HG02970 (cell line): Measurements from ENCODE around the gene SEC22C.

Source experiments
- ATAC-seq: cut with Tn5 transposase; IDR thresholded peaks from one replicate; pipeline ENCODE4 v1.9.1; 2021; ENCODE audit warnings: mild to moderate bottlenecking, moderate library complexity, moderate number of reproducible peaks; ENCODE audit not compliant: unreplicated experiment, low FRiP score

Gene SEC22C

GRCh38 chr3:42539871-42540714 lies 41.7 kb downstream of the SEC22C start:
- ATAC-seq = no peak

DNA sequence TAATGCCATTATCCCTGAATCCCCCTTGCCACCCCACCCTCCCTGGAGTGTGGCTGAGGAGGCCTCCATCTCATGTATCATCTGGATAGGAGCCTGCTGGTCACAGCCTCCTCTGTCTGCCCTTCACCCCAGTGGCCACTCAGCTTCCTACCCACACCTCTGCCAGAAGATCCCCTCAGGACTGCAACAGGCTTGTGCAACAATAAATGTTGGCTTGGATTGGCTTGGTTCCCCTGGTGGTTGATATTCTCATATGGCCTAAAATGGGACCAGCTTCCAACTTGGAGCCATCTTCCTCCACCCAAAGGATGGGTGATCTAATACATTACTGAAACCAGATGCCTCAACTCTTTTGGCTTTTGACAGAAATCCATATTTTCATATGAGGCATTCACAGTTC lies 44.4 kb downstream of the SEC22C start:
- ATAC-seq = no peak

DNA sequence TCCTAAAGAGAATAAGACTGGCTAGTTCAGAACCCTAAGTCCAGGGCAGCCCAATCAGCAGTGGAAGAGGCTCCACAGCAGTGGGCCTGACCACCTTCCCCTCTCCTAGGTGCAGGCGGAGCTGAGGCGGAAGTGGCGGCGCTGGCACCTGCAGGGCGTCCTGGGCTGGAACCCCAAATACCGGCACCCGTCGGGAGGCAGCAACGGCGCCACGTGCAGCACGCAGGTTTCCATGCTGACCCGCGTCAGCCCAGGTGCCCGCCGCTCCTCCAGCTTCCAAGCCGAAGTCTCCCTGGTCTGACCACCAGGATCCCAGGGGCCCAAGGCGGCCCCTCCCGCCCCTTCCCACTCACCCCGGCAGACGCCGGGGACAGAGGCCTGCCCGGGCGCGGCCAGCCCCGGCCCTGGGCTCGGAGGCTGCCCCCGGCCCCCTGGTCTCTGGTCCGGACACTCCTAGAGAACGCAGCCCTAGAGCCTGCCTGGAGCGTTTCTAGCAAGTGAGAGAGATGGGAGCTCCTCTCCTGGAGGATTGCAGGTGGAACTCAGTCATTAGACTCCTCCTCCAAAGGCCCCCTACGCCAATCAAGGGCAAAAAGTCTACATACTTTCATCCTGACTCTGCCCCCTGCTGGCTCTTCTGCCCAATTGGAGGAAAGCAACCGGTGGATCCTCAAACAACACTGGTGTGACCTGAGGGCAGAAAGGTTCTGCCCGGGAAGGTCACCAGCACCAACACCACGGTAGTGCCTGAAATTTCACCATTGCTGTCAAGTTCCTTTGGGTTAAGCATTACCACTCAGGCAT lies 45.6 kb downstream of the SEC22C start:
- ATAC-seq = no peak

GRCh38 chr3:42533161-42533897 lies 48.4 kb downstream of the SEC22C start:
- ATAC-seq = no peak

- ATAC-seq = no peak
Observed at GRCh38 chr3:42532229-42532628, 49.5 kb downstream of the SEC22C start.

GRCh38 chr3:42531470-42531869 lies 50.3 kb downstream of the SEC22C start:
- ATAC-seq = no peak

- ATAC-seq = no peak
Observed at GRCh38 chr3:42530073-42530472, 51.7 kb downstream of the SEC22C start.

GRCh38 chr3:42529468-42529867 lies 52.3 kb downstream of the SEC22C start:
- ATAC-seq = no peak

- no peak for ATAC-seq
Observed at GRCh38 chr3:42527368-42527917, 54.3 kb downstream of the SEC22C start.

DNA sequence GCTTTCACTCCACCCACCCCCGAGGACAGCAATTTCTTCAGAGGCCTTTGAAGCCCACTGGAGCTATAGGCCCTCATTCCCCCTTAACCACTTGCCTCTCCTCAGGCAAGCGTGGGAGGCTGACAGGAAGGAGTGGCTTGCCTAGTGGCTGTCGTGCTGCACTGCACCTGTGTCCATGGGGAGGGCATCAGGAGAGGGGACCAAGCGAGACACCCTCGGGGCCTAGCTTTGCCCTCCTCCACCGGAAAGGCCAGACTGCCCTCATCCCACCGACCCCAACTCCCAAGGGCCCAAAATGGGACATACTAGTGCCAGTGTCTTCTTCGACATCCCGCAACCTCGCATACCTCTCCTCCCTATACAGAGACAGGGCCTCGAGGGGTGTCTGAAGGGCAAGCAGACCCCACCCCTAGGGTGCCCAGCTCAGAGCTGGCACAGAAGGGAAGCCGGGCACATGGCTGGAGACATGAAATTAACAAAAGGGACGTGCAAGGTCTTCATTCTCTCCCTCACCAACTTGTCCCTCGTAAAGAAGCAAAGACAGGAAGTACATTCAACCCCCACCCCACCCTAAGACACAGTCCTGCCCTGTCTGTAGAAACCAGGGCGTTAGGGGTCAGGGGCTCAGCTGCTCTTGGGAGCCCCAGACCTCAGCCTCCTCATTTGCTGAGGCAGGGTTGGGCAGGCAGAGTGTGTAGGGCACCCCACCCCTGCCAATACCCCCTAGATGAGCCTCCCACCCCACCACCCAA lies 55.0 kb downstream of the SEC22C start:
- no peak for ATAC-seq

- ATAC-seq = no peak
Observed at GRCh38 chr3:42525736-42526345, 55.9 kb downstream of the SEC22C start.

DNA sequence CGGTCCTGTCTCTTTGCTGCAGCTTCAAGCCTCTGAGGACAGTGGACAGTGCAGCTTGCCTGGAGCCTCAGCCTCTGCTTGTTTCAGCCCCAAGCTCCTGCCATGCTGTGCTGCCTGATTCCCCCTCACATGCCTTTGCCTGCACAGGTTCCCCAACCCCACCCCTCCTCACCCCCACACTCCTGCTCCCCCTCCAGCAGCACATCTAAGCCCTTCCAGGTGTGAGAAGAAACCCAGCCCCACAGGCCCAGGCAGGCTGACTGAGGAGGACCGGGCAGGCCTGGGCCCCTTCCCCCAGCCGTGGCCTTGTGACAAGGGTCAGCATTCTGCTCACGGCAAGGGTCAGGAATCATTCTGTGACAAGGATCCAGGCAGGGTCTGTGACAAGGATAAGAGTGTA lies 56.6 kb downstream of the SEC22C start:
- no peak for ATAC-seq

DNA sequence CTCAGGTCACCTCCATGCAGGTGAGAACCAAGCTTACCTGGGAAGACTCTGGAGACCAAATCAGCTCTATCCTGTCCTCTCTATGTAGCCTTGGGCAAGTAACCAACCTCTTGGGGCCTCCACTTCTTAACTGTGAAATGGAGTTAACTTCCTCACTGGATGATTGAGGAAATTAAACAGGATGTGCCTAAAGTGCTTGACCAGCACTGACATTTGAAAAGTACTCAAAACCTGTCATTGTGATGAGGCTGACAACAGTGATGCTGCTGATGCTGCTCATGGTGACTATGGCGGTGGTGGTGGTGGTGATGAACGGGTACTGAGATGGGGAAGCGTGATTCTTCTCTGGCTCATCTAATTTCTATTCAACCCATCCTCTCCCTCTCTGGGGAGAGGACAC lies 57.0 kb downstream of the SEC22C start:
- no peak for ATAC-seq

GRCh38 chr3:42520906-42521305 lies 60.9 kb downstream of the SEC22C start:
- no peak for ATAC-seq

GRCh38 chr3:42520336-42520735 lies 61.4 kb downstream of the SEC22C start:
- no peak for ATAC-seq

DNA sequence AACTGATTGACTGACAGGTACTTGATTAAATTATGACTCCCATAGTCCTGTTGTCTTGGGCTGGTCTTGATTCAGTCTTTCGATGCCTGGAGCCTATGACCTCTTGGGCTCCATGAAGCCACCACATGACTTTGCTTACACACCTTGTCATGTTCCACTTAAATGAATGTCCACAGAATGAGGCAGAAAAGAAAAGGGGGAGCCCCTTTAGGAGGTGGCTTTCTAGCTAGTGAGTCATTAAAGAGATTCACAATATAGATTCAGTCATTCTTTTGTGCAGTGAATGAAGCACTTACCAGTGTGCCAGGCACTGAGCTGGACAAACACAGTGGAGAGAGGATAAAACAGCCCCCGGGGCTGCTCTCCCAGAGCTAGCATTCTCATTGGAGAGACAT lies 62.2 kb downstream of the SEC22C start:
- ATAC-seq = no peak

- ATAC-seq = no peak
Observed at GRCh38 chr3:42518800-42519567, 62.8 kb downstream of the SEC22C start.

GRCh38 chr3:42517117-42517516 lies 64.7 kb downstream of the SEC22C start:
- no peak for ATAC-seq

DNA sequence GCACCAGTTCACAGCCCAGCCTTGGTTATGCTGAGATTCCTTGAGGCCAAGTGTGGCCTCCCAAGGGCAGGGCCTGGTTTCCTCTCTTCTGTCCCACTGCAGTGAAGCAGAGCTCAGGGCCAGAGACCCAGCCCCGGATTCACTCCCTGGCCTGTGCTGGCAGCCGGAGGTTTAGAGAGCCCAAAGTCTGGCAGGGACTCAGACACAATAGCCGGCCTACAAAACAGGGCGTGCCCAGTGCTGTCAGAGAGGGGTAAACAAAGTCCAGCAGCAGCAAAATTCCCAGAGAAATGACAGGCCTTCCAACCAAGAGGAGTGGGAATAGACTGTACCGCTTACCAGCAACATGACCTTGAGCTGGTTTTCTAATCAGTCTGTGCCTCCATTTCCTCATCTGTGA lies 65.3 kb downstream of the SEC22C start:
- no peak for ATAC-seq
